ENCODE measurements around the gene GCLC. TPM values are rescaled to one million over a fixed set of nuclear protein-coding genes. Genes with fewer than 3 reads are reported as not detected.
A peak's percentile ranks its signal among the peaks of the same experiment; 100 is the strongest.

GCLC gene
- polyA plus RNA-seq, 3 donors: 6.4 to 15.7 (median 10.1) TPM

DNA sequence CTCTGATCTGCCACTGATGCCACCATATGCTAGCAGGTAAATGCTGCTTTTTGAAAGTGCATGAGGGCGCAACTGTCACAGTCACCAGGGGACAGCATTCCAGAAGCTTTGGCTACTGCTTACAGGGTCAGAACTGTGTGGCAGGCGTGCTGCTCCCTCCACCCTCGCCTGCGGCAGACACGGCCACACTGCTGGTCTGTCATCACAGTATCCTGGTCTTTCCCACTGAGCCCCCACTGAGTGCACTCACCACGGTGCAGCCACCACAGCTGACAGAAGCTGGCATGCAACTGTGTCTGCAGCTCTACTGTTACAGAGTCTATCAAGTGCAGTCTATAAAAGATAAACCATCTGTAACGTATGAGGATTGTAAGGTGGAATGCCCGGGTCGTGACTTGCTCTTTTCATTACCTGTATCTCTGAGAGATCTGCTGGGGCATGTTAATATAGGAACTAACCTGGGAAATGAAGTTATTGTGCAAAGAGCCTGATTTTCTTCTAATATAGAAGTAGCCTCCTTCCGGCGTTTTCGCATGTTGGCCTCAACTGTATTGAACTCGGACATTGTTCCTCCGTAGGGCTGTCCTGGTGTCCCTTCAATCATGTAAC, 24.5 kb downstream of the GCLC start:
- H3K4me1 ChIP-seq (ENCODE audit: control insufficient read depth in 1 of 2, insufficient read depth in 2 of 2, low read length in 2 of 2): no peaks in the 10 kb centered on the region
- Mint-ChIP-seq H3K4me3 (no peak overlapping the region), H3K27ac (peak overlapping the region in 1 of 7 donors; percentile 68), H3K9me3 (peaks cover 0 to 2% (median 0%) of the 10 kb centered on the region in 7 donors), H3K4me1 (peaks cover 3% of the 10 kb centered on the region), H3K36me3 (peaks cover 33 to 51% of the 10 kb centered on the region in 2 donors), H3K27me3 (ENCODE audit: low read depth in 3 of 3) (peaks cover 0 to 2% (median 0%) of the 10 kb centered on the region in 3 donors)
- H2AFZ ChIP-seq (ENCODE audit: insufficient read depth, low read depth, low read length, poor library complexity, severe bottlenecking): no peak overlapping the region
- H3K27me3 ChIP-seq (ENCODE audit: control insufficient read depth in 2 of 2, insufficient read depth in 2 of 2, low read length in 2 of 2): no peaks in the 10 kb centered on the region
- H3K36me3 ChIP-seq (replicated peaks in 1 of 2; ENCODE audit: control insufficient read depth in 1 of 2, insufficient read depth in 2 of 2, low read length in 2 of 2): peaks cover 20 to 46% of the 10 kb centered on the region in 2 donors
- peaks cover 33% of the 10 kb centered on the region for H3K79me2 ChIP-seq (ENCODE audit: insufficient read depth, low read length)
- no peak overlapping the region for H3K9ac ChIP-seq (ENCODE audit: insufficient read depth, low read length, poor library complexity, severe bottlenecking)
- H3K4me3 ChIP-seq (replicated peaks in 1 of 3; ENCODE audit: low read depth in 2 of 3, low read length in 3 of 3): no peak overlapping the region
- 93% methylated on average over 14 of the region's 14 CpGs for WGBS (ENCODE audit: insufficient coverage)
- H3K27ac ChIP-seq (ENCODE audit: low read depth in 1 of 2, low read length in 2 of 2): no peak overlapping the region
- H3K9me3 ChIP-seq (replicated peaks in 1 of 2; ENCODE audit: control insufficient read depth in 1 of 2, insufficient read depth in 1 of 2, low read length in 2 of 2): no peaks in the 10 kb centered on the region
- TF ChIP-seq, protein P1, sequence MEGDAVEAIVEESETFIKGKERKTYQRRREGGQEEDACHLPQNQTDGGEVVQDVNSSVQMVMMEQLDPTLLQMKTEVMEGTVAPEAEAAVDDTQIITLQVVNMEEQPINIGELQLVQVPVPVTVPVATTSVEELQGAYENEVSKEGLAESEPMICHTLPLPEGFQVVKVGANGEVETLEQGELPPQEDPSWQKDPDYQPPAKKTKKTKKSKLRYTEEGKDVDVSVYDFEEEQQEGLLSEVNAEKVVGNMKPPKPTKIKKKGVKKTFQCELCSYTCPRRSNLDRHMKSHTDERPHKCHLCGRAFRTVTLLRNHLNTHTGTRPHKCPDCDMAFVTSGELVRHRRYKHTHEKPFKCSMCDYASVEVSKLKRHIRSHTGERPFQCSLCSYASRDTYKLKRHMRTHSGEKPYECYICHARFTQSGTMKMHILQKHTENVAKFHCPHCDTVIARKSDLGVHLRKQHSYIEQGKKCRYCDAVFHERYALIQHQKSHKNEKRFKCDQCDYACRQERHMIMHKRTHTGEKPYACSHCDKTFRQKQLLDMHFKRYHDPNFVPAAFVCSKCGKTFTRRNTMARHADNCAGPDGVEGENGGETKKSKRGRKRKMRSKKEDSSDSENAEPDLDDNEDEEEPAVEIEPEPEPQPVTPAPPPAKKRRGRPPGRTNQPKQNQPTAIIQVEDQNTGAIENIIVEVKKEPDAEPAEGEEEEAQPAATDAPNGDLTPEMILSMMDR (IDR thresholded peaks at IDR 0.05): no peak
- DNase-seq: no peak
- intact Hi-C loops (cut with micrococcal nuclease): no loop called here
- peaks cover 12% of the 10 kb centered on the region for H4K20me1 ChIP-seq (ENCODE audit: insufficient read depth, low read length)
- H3K4me2 ChIP-seq (replicated peaks; ENCODE audit: extremely low read depth, low read length, poor library complexity, severe bottlenecking): no peak overlapping the region

DNA sequence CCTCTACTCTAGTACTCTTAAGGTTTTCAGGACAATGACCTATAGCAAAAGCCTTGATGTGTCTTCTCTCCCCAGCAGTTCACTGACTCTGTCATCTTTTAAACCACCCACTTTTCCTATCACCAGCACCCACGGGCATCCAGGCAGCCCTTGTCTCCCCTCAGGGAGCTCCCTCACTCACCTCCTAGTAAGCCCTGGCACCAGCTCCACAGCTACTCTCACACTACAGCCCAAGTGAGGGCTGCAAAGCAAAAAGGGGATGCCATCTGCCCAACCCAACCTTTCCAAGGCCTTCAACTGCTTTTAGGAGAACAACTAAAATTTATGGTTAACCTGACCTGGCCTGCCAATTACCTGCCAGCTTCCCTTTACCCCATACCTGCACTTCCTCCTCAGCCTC, 26.0 kb downstream of the GCLC start:
- no peak overlapping the region for H3K4me2 ChIP-seq (replicated peaks; ENCODE audit: extremely low read depth, low read length, poor library complexity, severe bottlenecking)
- no peak overlapping the region for H2AFZ ChIP-seq (ENCODE audit: insufficient read depth, low read depth, low read length, poor library complexity, severe bottlenecking)
- H3K9me3 Mint-ChIP-seq: peaks cover 0 to 2% (median 0%) of the 10 kb centered on the region in 7 donors
- peaks cover 17% of the 10 kb centered on the region for H3K79me2 ChIP-seq (ENCODE audit: insufficient read depth, low read length)
- H3K36me3 ChIP-seq (replicated peaks in 1 of 2; ENCODE audit: control insufficient read depth in 1 of 2, insufficient read depth in 2 of 2, low read length in 2 of 2): peaks cover 32 to 62% of the 10 kb centered on the region in 2 donors
- no peak overlapping the region for H3K27ac ChIP-seq (ENCODE audit: low read depth in 1 of 2, low read length in 2 of 2)
- H3K27me3 Mint-ChIP-seq (ENCODE audit: low read depth in 3 of 3): peaks cover 0 to 2% (median 0%) of the 10 kb centered on the region in 3 donors
- H3K4me1 Mint-ChIP-seq: no peaks in the 10 kb centered on the region
- no peak overlapping the region for H3K4me3 ChIP-seq (replicated peaks in 1 of 3; ENCODE audit: low read depth in 2 of 3, low read length in 3 of 3)
- intact Hi-C loops (cut with micrococcal nuclease): no loop called here
- H3K9ac ChIP-seq (ENCODE audit: insufficient read depth, low read length, poor library complexity, severe bottlenecking): no peak overlapping the region
- H3K36me3 Mint-ChIP-seq: peaks cover 44 to 63% of the 10 kb centered on the region in 2 donors
- H4K20me1 ChIP-seq (ENCODE audit: insufficient read depth, low read length): peaks cover 6% of the 10 kb centered on the region
- 83% methylated on average over 1 of the region's 1 CpG for WGBS (ENCODE audit: insufficient coverage)
- no peaks in the 10 kb centered on the region for H3K27me3 ChIP-seq (ENCODE audit: control insufficient read depth in 2 of 2, insufficient read depth in 2 of 2, low read length in 2 of 2)
- no peaks in the 10 kb centered on the region for H3K4me1 ChIP-seq (ENCODE audit: control insufficient read depth in 1 of 2, insufficient read depth in 2 of 2, low read length in 2 of 2)
- DNase-seq: no peak
- H3K4me3 Mint-ChIP-seq: no peak overlapping the region
- H3K27ac Mint-ChIP-seq: peak overlapping the region in 2 of 7 donors; percentile 12 to 22
- TF ChIP-seq, protein P1 (IDR thresholded peaks at IDR 0.05): no peak
- no peaks in the 10 kb centered on the region for H3K9me3 ChIP-seq (replicated peaks in 1 of 2; ENCODE audit: control insufficient read depth in 1 of 2, insufficient read depth in 1 of 2, low read length in 2 of 2)
